Peyer's patch (tissue), 4 donors: ENCODE measurements around the gene QDPR.

ENCODE experiments used
- CTCF ChIP-seq, 6 experiments: fragments of 450-650 bp in 4 of 6; fragments of 200-600 bp in 2 of 6; sonication (generic) in 1 of 6; IDR thresholded peaks; one replicate each; pipeline ENCODE4 v1.5.1; 2017 to 2019; ENCODE audit warnings: antibody characterized with exemption in 6 of 6, mild to moderate bottlenecking in 3 of 6, moderate library complexity in 1 of 6
- POLR2A ChIP-seq, 2 donors: fragments of 450-650 bp; IDR thresholded peaks; one replicate each; pipeline ENCODE4 v1.5.1; 2017; ENCODE audit warnings: antibody characterized with exemption in 2 of 2, mild to moderate bottlenecking in 2 of 2, moderate library complexity in 2 of 2

- TF ChIP-seq CTCF (IDR thresholded peaks at IDR 0.05) (no peak), POLR2A (IDR thresholded peaks at IDR 0.05) (no peak)
Observed at GRCh38 chr4:17554568-17554967, 42.7 kb upstream of the QDPR start.
